Measurements from ENCODE around the gene GLCCI1.

The GLCCI1 gene

GRCh38 chr7:7982904-7983303 lies 14.3 kb downstream of the GLCCI1 start:
- H3K4me3 ChIP-seq (replicated peaks; ENCODE audit: insufficient read depth, low read length) = no peak overlapping the region
- no peak for DNase-seq (ENCODE audit: low read depth in 1 of 2, low spot score in 1 of 2)
- H3K27me3 ChIP-seq (ENCODE audit: insufficient read depth, poor library complexity, severe bottlenecking) = no peaks in the 10 kb centered on the region
- TF ChIP-seq, protein P1, sequence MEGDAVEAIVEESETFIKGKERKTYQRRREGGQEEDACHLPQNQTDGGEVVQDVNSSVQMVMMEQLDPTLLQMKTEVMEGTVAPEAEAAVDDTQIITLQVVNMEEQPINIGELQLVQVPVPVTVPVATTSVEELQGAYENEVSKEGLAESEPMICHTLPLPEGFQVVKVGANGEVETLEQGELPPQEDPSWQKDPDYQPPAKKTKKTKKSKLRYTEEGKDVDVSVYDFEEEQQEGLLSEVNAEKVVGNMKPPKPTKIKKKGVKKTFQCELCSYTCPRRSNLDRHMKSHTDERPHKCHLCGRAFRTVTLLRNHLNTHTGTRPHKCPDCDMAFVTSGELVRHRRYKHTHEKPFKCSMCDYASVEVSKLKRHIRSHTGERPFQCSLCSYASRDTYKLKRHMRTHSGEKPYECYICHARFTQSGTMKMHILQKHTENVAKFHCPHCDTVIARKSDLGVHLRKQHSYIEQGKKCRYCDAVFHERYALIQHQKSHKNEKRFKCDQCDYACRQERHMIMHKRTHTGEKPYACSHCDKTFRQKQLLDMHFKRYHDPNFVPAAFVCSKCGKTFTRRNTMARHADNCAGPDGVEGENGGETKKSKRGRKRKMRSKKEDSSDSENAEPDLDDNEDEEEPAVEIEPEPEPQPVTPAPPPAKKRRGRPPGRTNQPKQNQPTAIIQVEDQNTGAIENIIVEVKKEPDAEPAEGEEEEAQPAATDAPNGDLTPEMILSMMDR (IDR thresholded peaks at IDR 0.05; ENCODE audit: insufficient read depth, low read length) = no peak
- TF ChIP-seq GABPA (IDR thresholded peaks at IDR 0.05; ENCODE audit: low read depth) (no peak), POLR2AphosphoS5 (IDR thresholded peaks at IDR 0.05; ENCODE audit: low read depth) (no peak), SPI1 (IDR thresholded peaks at IDR 0.05; ENCODE audit: borderline replicate concordance, low read depth) (no peak), REST (IDR thresholded peaks at IDR 0.05; ENCODE audit: insufficient replicate concordance, low read depth) (no peak)
- H3K27ac ChIP-seq (replicated peaks) = no peak overlapping the region

GRCh38 chr7:7984424-7984823 lies 15.8 kb downstream of the GLCCI1 start:
- DNase-seq (ENCODE audit: low read depth in 1 of 2, low spot score in 1 of 2) = no peak
- TF ChIP-seq, protein P1 (IDR thresholded peaks at IDR 0.05; ENCODE audit: insufficient read depth, low read length) = no peak
- TF ChIP-seq GABPA (IDR thresholded peaks at IDR 0.05; ENCODE audit: low read depth) = no peak
- no peak for TF ChIP-seq SPI1 (IDR thresholded peaks at IDR 0.05; ENCODE audit: borderline replicate concordance, low read depth)
- TF ChIP-seq REST (IDR thresholded peaks at IDR 0.05; ENCODE audit: insufficient replicate concordance, low read depth) = no peak
- TF ChIP-seq POLR2AphosphoS5 (IDR thresholded peaks at IDR 0.05; ENCODE audit: low read depth) = no peak
- H3K4me3 ChIP-seq (replicated peaks; ENCODE audit: insufficient read depth, low read length) = no peak overlapping the region
- no peaks in the 10 kb centered on the region for H3K27me3 ChIP-seq (ENCODE audit: insufficient read depth, poor library complexity, severe bottlenecking)
- no peak overlapping the region for H3K27ac ChIP-seq (replicated peaks)

DNA sequence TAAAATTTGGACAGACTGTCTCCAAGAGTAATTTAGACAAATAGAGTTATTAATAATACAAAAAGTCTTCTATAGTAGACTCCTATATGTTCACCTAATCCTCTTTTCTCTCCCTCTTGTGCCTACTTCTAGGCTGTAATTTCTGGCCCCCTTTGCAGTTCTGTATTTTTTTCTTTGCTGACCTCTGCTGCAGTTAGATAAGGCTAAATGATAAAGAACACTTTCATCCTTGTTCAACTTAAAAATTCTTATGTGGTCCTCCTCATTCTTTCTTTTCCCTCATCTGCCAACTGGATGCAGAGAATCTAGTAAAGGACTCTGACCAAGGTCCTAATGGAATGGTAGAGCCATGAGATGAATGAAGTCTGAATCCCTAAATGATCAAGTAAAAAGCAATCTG lies 20.1 kb downstream of the GLCCI1 start:
- Histone ChIP-seq H3K27me3 (ENCODE audit: insufficient read depth, poor library complexity, severe bottlenecking) (no peaks in the 10 kb centered on the region), H3K4me3 (replicated peaks; ENCODE audit: insufficient read depth, low read length) (no peak overlapping the region), H3K27ac (replicated peaks) (no peak overlapping the region)
- DNase-seq (ENCODE audit: low read depth in 1 of 2, low spot score in 1 of 2) = no peak
- TF ChIP-seq GABPA (IDR thresholded peaks at IDR 0.05; ENCODE audit: low read depth) (no peak), POLR2AphosphoS5 (IDR thresholded peaks at IDR 0.05; ENCODE audit: low read depth) (no peak), SPI1 (IDR thresholded peaks at IDR 0.05; ENCODE audit: borderline replicate concordance, low read depth) (no peak), REST (IDR thresholded peaks at IDR 0.05; ENCODE audit: insufficient replicate concordance, low read depth) (no peak)
- TF ChIP-seq, protein P1 (IDR thresholded peaks at IDR 0.05; ENCODE audit: insufficient read depth, low read length) = no peak
